ENCODE measurements around the gene OXLD1. TPM values are rescaled to one million over a fixed set of nuclear protein-coding genes. Genes with fewer than 3 reads are reported as not detected.

OXLD1 gene
- total and polyA plus RNA-seq, 4 donors = 11.2 to 26.4 (median 19.0) TPM

GRCh38 chr17:81672954-81673353 is 6.5 kb upstream of the OXLD1 start:
- TF ChIP-seq REST (IDR thresholded peaks at IDR 0.05) (no peak), RAD21 (IDR thresholded peaks at IDR 0.05) (no peak), CTCF (IDR thresholded peaks at IDR 0.05; ENCODE audit: low read depth, low read length, missing input control) (no peak), EGR1 (IDR thresholded peaks at IDR 0.05; ENCODE audit: low read depth in 2 of 2) (no peak), GABPA (IDR thresholded peaks at IDR 0.05 in 1 of 2, conservative IDR thresholded peaks at IDR 0.05 in 1 of 2) (no peak), SP1 (IDR thresholded peaks at IDR 0.05) (no peak), RXRA (IDR thresholded peaks at IDR 0.05) (no peak), ATF3 (IDR thresholded peaks at IDR 0.05) (no peak), NR2F2 (IDR thresholded peaks at IDR 0.05) (no peak), HNF4G (IDR thresholded peaks at IDR 0.05) (no peak), FOXA1 (IDR thresholded peaks at IDR 0.05) (no peak), HNF4A (conservative IDR thresholded peaks at IDR 0.05) (no peak), JUND (IDR thresholded peaks at IDR 0.05) (no peak)
- TF ChIP-seq, protein P1, sequence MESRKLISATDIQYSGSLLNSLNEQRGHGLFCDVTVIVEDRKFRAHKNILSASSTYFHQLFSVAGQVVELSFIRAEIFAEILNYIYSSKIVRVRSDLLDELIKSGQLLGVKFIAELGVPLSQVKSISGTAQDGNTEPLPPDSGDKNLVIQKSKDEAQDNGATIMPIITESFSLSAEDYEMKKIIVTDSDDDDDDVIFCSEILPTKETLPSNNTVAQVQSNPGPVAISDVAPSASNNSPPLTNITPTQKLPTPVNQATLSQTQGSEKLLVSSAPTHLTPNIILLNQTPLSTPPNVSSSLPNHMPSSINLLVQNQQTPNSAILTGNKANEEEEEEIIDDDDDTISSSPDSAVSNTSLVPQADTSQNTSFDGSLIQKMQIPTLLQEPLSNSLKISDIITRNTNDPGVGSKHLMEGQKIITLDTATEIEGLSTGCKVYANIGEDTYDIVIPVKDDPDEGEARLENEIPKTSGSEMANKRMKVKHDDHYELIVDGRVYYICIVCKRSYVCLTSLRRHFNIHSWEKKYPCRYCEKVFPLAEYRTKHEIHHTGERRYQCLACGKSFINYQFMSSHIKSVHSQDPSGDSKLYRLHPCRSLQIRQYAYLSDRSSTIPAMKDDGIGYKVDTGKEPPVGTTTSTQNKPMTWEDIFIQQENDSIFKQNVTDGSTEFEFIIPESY (IDR thresholded peaks at IDR 0.05) = no peak
- Histone ChIP-seq H3K4me3 (ENCODE audit: low read depth in 1 of 3, low read length in 3 of 3) (no peak overlapping the region), H3K4me1 (ENCODE audit: control insufficient read depth in 4 of 4, insufficient read depth in 4 of 4, low read length in 3 of 4) (peaks cover 0 to 8% (median 2%) of the 10 kb centered on the region in 4 donors), H3K36me3 (ENCODE audit: control insufficient read depth in 4 of 4, insufficient read depth in 3 of 4, low read depth in 1 of 4, low read length in 3 of 4) (peaks cover 10 to 43% (median 19%) of the 10 kb centered on the region in 4 donors), H3K9ac (ENCODE audit: low read depth in 1 of 2, low read length in 2 of 2) (no peak overlapping the region), H3K9me3 (ENCODE audit: control insufficient read depth in 4 of 4, low read length in 3 of 4) (no peaks in the 10 kb centered on the region), H3K27ac (ENCODE audit: low read depth in 1 of 2, low read length in 2 of 2) (no peak overlapping the region), H3K27me3 (ENCODE audit: control insufficient read depth in 4 of 4, insufficient read depth in 4 of 4, low read length in 3 of 4) (no peaks in the 10 kb centered on the region)
- no peak for DNase-seq (ENCODE audit: low spot score)
- WGBS = 96% methylated on average over 16 of the region's 16 CpGs

- Histone ChIP-seq H3K4me1 (ENCODE audit: control insufficient read depth in 4 of 4, insufficient read depth in 4 of 4, low read length in 3 of 4) (peaks cover 3 to 12% (median 6%) of the 10 kb centered on the region in 4 donors), H3K27me3 (ENCODE audit: control insufficient read depth in 4 of 4, insufficient read depth in 4 of 4, low read length in 3 of 4) (no peaks in the 10 kb centered on the region), H3K9me3 (ENCODE audit: control insufficient read depth in 4 of 4, low read length in 3 of 4) (no peaks in the 10 kb centered on the region), H3K27ac (ENCODE audit: low read depth in 1 of 2, low read length in 2 of 2) (no peak overlapping the region), H3K36me3 (ENCODE audit: control insufficient read depth in 4 of 4, insufficient read depth in 3 of 4, low read depth in 1 of 4, low read length in 3 of 4) (peaks cover 10 to 43% (median 19%) of the 10 kb centered on the region in 4 donors), H3K9ac (ENCODE audit: low read depth in 1 of 2, low read length in 2 of 2) (no peak overlapping the region), H3K4me3 (ENCODE audit: low read depth in 1 of 3, low read length in 3 of 3) (no peak overlapping the region)
- WGBS = 92% methylated on average over 18 of the region's 18 CpGs
- no peak for TF ChIP-seq ATF3 (IDR thresholded peaks at IDR 0.05)
- TF ChIP-seq MAX (IDR thresholded peaks at IDR 0.05) = no peak
- TF ChIP-seq HNF4A (conservative IDR thresholded peaks at IDR 0.05) = no peak
- TF ChIP-seq REST (IDR thresholded peaks at IDR 0.05) = no peak
- no peak for TF ChIP-seq HNF4G (IDR thresholded peaks at IDR 0.05)
- TF ChIP-seq FOXA1 (IDR thresholded peaks at IDR 0.05) = no peak
- TF ChIP-seq SP1 (IDR thresholded peaks at IDR 0.05) = no peak
- DNase-seq (ENCODE audit: low spot score) = no peak
Observed at GRCh38 chr17:81672504-81672903, 6.1 kb upstream of the OXLD1 start.
